ENCODE results near the gene SMDT1.

Gene SMDT1

GRCh38 chr22:42079319-42080251 lies at the start of gene SMDT1:
Gene SMDT1 (plus strand): TSS chr22:42079700. CDS start chr22:42079769, 69 bp downstream.
- DNase-seq, result peak; percentile 94 to 97

- DNase-seq, result no peak
Observed at GRCh38 chr22:42033263-42034181, 46.0 kb upstream of the SMDT1 start.

GRCh38 chr22:42035256-42035655 lies 44.2 kb upstream of the SMDT1 start:
- DNase-seq, result no peak

GRCh38 chr22:42039271-42039670 lies 40.2 kb upstream of the SMDT1 start:
- no peak for DNase-seq

- no peak for DNase-seq
Observed at GRCh38 chr22:42041784-42042183, 37.7 kb upstream of the SMDT1 start.

- DNase-seq, result no peak
Observed at GRCh38 chr22:42050641-42051180, 28.8 kb upstream of the SMDT1 start.

- no peak for DNase-seq
Observed at GRCh38 chr22:42052765-42053164, 26.7 kb upstream of the SMDT1 start.

- DNase-seq, result no peak
Observed at GRCh38 chr22:42056757-42057511, 22.6 kb upstream of the SMDT1 start.

- DNase-seq, result no peak
Observed at GRCh38 chr22:42060489-42060888, 19.0 kb upstream of the SMDT1 start.

GRCh38 chr22:42061041-42061440 lies 18.5 kb upstream of the SMDT1 start:
- DNase-seq, result no peak

- no peak for DNase-seq
Observed at GRCh38 chr22:42062506-42063170, 16.9 kb upstream of the SMDT1 start.

GRCh38 chr22:42064629-42065028 lies 14.9 kb upstream of the SMDT1 start:
- no peak for DNase-seq

- DNase-seq, result no peak
Observed at GRCh38 chr22:42065438-42066125, 13.9 kb upstream of the SMDT1 start.

- no peak for DNase-seq
Observed at GRCh38 chr22:42066126-42066761, 13.3 kb upstream of the SMDT1 start.

GRCh38 chr22:42066937-42067336 lies 12.6 kb upstream of the SMDT1 start:
- no peak for DNase-seq

- no peak for DNase-seq
Observed at GRCh38 chr22:42067671-42068251, 11.7 kb upstream of the SMDT1 start.

- DNase-seq, result no peak
Observed at GRCh38 chr22:42068291-42068690, 11.2 kb upstream of the SMDT1 start.

GRCh38 chr22:42069801-42070516 lies 9.5 kb upstream of the SMDT1 start:
- DNase-seq, result peak in 1 of 2 donors; percentile 66

Data from bone marrow (tissue), 2 donors.